NCI-H526 treated with DMSO at 0.1 percent for 48 hours (cell line): ENCODE measurements around the gene SP9.

Experiments
- DNase-seq: peaks from one replicate; lab custom pipeline; 2025; lab: John Stamatoyannopoulos, UW

The SP9 gene

DNA sequence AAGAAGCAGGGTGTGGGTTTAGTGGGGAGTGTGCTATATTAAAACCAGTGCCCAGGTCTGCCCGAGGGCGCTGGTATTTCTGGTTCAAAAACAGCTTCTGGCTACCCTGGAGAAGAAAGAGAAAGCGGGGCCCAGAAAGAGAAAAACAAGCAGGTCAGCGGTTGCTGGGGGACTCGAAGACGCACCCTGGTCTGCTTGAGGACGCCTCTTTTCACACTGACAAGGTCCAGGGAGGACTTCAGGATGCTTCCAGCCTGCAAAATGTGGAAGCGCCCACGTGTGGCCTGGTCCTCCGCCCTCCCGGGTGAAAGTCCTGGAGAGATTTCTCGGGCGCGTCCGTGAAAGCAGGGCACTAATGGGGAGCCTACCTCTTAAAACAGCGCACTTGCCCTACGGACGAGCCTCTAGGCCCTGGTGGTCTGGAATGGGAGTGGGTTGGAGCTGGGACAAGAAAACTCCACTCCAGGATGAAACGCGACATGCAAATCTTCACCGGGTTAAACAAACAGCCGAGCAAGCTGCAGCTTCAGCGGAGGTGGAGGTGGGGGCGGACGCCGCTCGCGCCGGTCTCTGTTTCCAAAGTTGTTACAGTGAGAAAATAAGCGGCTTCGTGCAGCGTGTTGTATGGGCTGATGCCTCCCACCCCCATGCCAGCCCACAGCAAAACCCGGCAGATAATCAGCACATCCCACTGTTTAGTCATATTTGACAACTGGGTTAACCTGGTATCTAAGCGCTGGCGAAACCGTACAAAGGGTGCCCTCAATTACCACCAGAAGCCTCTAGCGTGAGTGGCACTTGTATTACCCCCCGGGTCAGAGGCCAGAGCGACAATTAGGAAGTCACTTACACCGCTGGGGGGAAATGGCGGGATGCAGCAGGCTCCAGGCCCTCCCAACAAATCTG is 1.1 kb upstream of the SP9 start:
- peak; percentile 80 for DNase-seq

DNA sequence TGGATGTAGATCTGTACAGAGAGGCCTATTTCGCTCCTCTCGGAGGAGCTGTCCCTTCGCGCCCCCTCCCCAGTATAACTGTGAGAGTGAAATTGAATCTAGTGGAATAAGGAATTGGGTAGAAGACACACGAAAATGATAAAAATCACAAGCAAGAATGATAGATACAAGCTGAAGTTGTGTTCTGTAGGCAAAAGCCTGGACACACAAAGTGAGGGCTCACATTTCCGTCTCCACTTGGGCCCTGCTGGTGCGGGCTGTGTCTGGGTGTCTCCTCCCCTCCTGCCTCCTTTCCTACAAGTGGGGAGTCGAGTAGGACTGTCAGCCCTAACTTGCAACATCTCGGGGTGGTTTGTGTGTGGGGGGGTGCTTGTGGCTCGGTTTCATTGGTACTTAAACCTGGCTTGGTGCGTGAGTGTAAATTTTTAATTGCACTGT is 457 bp upstream of the SP9 start:
- no peak for DNase-seq

DNA sequence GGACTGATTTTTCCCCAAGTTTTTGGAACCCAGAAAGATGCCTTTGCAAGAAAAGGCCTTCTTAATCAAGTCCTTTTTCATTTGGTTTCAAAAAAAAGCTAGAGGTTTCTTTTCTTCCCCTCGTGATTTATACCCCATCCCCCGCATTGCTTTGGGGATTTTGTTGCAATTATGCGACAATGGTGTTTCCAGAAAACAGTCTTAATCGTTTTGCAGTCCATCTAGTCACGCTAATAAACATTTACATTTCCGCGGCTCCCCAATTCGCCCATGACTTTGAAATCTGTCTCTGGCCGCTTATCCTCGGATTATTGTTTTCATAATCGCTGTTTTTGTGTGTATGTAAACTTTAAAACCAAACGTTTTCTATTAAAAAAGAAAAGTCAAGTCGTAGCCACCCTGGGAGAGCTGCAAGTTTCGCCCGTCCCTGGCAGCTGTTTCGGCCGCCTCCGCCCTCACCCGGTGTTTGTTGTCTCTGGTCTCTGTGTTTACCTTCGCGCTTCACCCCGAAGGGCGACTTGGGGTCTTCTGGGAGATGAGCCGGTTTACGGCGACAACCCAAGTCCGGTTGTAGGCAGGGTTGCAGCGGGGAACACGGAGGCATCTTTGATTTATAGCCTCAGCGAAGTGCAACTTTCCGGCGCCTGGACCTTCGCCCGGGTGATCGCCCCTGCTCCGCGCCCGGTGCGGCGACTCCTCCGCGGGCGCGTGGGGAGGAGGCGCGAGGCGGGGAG is 667 bp downstream of the SP9 start:
- DNase-seq: no peak

DNA sequence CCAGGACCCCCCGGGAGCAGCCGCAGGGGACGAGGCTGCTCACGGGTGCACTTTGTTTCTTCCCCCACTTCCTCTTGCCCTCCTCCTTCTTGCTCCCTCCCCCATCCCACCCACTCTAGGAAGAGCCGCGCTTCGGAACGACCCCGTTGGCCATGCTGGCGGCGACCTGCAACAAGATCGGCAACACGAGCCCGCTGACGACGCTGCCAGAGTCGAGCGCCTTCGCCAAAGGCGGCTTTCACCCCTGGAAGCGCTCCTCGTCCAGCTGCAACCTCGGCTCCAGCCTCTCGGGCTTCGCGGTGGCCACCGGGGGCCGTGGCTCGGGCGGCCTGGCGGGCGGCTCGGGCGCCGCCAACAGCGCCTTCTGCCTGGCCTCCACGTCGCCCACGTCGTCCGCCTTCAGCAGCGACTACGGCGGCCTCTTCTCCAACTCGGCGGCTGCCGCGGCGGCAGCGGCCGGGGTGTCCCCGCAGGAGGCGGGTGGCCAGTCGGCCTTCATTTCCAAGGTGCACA is 1.3 kb downstream of the SP9 start:
- no peak for DNase-seq

DNA sequence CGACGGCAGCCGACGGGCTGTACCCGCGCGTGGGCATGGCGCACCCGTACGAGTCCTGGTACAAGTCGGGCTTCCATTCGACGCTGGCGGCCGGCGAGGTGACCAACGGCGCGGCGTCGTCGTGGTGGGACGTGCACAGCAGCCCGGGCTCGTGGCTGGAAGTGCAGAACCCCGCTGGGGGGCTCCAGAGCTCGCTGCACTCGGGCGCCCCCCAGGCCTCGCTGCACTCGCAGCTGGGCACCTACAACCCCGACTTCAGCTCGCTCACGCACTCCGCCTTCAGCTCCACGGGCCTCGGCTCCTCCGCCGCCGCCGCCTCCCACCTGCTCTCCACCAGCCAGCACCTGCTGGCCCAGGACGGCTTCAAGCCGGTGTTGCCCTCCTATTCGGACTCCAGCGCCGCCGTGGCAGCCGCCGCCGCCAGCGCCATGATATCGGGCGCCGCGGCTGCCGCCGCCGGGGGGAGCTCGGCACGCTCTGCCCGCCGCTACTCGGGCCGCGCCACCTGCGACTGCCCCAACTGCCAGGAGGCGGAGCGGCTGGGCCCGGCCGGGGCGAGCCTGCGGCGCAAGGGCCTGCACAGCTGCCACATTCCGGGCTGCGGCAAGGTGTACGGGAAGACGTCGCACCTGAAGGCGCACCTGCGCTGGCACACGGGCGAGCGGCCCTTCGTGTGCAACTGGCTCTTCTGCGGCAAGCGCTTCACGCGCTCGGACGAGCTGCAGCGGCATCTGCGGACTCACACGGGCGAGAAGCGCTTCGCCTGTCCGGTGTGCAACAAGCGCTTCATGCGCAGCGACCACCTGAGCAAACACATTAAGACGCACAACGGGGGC is 2.0 kb downstream of the SP9 start:
- DNase-seq: peak; percentile 62

DNA sequence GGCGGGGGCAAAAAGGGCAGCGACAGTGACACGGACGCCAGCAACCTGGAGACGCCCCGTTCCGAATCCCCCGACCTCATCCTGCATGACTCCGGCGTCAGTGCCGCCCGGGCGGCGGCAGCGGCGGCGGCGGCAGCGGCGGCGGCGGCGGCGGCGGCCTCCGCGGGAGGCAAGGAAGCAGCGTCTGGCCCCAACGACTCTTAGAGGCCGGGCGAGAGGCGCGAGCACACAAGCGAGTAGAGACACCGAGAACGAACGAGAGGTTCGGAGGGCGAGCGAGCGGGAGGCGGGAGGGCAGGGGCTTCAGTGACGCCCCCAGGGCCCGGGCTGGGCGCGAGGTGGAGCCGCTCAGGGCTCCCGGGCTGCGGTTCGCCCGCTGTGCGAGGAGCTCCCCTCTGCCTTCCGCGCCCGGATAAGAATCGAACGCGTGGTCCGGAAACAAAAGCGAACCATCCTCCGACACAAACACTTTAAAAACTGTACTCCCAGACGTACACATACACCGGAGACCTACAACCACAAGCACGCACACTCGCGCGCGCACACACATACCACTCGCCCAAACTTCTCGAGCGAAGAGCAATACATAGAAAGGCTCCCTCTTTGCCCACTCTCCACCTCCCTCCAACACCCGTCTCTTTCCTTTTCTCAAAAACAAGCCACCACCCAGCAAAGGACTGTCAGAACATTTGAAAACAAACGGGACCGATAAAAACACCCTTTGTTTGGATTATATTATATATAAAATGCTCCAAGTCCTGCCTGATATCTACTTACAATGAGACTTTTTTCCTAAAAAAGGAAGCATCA is 2.8 kb downstream of the SP9 start:
- DNase-seq: peak; percentile 38

DNA sequence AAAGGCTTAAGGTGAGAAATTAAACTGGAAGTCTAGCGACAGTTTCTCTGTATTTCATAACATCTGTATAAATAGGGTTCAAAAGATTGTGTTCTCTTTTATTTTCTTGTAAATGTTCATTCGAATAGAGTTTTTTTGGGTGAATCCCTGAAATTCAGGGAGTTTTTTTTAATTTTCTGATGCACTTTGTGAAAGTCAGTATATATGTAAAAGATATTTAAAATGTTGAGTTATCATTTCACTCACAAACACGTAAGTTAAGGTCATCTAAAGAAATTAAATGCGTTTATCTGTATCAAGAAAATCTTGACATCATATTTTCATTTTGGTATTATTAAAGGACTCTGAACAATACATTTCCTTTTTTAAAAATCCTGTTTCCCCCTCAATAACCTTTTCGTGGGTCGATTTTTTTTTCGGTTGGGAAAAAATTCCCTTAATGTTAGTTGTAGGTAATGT is 3.4 kb downstream of the SP9 start:
- DNase-seq: no peak

DNA sequence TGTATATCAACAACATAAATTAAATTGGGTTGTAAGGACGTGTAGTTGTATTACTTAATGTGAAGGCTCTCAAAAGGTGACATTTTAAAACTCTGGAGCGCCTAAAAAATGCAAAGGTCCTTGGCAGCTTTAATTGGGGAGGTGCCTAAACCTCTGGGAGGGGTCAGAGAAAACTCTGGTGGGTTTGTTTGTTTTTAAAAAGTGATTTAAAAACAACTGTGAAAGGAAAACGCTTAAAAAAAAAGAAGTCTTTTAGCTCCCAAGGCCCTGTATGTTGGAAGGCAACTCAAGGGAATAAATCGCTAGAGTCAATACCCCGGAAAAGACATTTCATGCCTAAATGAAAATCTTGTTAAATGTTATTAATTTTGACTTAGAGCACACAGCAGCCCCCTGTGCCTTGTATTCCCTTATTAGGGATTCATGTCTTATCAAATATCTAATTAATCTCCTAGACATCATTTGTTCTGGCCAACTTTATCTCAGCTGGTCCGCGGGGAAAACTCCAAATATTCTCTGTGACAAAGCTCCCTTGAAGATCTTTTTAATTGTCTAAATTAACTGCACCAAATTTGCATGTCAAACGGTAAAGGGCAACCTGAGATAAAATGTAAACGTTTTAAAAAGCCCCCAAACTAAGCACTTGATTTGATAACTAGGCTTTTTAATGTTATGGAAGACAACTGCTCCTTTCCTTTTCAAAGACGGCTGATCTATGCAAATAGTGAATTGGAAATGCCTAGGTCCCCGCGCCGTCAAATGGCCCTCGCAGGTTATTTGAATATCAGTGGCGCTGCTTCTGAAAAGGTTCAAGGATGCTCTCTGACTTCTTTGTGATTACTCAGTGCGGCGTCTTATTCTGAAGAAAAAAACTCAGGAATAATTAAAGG is 4.2 kb downstream of the SP9 start:
- peak; percentile 78 for DNase-seq

DNA sequence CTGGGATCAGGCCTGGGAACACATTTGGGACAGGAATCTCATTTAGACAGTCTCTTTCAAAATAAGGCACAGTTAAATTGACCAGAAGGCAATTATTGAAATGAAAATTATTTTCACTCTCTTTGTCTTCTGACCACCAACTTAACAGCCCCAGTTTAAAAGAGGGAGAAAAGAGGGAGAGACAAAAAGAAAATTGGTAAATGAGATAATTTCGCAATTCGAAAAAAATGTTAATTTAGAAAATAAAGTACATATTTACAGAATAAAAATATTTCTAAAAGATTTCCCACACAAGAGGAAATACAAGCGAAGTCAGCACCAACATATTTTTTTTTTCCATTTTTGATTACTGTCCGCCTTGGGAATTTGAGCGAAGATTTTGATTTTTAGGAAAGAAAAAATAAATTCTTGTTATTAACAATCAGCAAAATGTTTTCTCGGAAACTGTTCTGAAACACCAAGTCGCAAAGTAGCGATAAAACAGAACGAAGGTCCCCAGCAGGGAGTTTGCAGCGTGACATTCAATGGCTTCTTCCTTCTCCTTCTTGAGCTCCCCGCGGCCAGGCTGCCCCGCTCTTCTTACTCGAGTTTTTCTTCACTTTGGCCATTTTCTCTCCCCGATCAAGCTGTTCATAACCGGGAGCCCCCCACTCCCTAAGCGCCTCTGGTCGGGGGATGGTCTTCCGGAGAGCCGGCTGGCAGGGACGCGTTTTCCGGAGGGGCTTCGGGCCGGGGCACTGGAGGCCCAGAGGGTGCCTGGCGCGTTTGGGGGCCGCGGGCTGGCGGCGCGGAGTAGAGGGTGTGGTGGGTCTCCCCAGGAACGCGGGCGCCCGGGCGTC is 5.0 kb downstream of the SP9 start:
- no peak for DNase-seq

DNA sequence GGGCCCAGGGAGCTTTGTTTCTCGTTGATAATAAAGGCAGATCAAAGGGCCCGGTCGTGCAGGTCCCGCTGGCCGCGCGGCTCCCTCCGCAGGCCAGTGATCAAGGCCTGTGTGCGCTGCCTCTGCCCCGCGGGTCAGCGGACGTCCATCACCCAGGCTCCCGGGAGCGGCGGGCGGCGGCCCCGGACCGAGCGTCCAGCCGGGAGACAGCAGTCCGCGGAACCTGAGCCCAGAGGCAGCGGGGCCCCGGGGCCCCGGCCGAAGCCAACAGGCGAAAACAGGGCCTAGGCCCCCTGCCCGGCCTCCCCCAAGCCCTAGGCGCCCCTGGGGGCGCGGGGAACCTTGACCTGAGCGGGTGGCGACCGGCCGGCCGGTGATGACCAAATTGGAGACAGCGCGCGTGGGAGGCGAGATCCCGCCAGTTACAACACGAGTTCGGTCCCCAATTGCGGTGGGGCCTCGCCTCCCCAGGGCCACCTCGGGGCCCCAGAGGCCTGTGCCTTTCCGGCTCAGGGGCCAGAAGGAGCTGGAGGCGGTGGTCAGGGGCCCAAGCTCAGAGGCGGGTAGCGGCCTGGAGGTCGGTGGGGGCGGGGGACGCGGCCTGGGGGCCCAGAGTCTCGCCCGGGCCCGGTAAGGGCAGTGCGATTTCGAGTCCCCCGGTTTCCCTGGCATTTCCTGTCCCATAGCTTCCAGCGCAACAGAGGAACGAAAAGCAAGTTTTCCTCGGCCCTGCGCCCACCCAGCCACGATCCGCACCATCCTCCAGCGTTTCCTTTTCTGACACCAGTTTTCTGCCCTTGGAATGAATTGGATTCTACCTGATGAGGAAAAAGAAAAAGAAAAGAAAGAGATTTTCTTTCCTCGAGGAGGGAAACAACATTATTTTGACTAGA is 5.9 kb downstream of the SP9 start:
- DNase-seq: no peak

DNA sequence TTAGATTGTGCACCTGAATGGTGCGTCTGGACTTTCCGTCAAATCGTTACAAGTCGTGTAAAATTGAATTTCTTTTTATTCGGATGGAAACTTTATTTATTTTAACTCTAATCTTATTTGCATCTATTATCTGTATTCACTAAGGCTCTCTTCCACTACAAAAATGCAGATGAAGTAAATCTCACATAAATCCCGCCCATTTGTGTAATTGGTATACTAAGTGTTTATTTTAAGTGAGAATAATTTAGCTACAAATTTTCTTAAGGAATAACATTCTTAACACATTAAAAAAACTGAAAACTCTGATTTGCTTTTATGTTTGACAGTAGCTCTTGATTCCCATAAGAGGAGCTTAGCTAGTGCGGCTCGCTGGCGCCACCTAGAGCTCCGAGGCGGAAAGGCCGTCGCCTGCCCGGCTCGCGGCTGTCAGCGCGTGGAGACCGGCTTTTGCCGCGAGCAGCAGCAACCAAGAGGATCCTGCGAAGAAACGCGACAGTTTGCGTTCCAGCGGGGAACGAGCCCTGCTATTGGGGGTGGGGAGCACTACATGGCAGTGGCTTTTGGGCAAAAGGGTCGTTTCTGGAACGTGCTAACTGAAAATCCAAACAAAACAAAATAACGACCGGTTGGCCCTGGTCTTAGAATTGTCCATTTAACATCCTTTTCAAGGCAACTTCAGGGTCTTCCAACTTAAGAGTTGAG is 6.7 kb downstream of the SP9 start:
- peak; percentile 76 for DNase-seq

DNA sequence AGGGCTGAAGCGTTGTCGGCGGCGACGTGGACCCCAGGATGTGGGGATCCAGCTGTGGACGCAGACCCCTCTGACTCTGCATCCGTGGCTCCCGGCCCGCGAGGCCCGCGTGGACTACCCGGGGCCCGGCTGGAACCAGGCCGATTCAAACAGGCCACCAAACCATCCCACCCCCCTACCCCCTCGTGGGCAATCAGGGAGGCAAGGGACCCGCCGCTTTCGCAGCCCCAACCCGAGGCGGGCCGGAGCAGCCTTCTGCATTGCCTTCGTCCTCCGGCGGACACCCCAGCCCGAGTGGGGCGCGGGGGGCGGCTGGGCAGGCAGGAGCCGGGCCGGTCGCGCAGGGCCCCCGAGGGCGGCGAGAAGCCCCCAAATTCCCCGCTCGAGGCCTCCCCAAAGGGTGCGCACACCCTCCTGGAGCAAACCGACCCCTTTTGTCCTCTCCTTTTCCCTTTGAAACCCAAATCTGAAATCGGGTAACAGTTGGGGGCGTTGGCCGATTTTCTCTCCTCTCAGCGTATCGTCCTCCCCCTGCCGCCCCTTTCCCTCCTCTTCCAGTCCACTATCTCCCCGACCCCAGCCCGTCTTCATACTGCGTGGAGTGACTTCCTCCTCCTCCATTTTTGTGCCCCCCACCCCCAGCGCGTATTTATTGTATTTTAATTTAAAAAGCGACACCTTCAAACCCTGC is 7.4 kb downstream of the SP9 start:
- no peak for DNase-seq

DNA sequence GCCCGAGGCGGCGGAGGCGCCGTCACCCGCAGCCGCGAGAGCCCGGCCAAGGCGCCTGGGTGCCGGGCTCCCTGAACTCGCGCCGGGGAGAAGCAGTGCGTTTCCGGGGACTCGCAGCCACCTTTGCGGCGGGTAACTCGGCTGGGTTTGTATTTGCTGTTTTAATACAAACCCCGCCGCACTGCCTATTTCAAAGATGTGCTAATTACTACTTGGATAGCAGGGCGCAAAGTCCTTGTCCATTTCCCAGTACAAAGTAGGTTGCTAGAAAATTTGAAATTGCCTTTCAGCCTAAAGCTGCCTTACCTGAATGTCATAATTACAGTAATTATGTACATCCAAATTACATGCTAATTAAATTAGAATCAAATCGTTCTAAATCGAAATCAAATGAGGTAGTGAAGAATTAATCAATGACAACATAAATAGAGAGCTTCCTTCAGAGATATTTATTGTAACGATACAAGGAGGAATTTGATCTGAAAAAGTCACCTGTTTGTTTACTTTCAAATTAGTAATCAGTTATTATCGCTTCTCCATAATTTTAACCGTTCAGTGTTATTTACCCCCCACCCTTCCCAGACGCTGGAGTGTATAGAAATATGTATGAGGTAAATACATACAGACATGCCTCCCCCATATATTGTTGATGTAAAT is 8.1 kb downstream of the SP9 start:
- DNase-seq: no peak

DNA sequence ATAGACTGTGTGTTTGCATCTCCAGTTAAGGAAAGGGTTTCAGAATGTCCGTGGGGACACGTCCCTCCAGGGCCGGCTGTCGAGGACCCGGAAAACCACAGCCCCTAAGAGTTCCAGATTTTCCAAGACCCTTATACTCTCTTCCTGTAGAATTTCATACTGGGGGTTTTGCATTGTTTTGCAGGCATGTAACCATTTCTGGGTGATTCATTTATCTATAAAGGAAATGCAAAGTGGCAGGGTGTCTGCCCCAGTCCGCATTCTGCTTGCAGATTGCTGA is 8.5 kb downstream of the SP9 start:
- DNase-seq: peak; percentile 31

DNA sequence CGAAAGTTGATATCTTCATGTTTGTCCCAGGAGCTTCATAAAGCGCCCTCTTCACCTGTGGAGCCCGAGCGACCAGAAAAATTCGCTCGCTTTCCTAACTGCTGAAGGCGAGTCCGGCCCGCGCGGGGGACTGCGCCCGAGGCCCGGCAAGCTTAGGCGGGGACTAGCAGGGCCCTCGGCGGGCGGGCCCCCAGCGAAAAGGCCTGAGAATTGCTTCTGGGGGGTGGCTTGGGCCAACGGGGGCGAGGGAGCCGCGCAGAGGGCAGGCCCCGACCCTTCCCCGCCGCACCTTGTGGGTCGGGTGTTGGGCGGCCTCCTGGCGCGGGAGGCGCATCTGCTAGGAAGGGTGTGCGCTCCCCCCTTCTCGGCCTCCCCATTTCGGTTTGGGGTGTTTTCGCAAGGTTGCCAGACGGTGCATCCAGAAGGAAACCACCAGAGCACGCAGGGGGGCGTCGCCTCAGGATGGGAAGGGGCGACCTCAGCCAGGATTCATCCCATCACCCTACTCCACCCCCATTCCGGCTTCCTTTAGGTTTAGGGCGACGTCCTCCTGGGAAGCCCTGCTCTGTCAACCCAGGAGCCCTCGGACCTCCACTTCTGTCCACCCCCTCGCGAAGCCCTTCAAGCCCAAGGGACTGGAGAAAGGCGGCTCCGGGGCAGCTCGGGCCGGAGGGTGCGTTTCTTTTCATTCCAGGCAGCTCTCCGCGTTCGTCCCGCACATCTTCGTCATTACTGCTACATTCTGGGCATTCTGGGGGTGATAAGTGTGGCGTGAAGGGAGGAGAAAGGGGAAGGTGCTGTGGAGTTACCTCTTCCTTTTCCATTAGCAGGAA is 9.1 kb downstream of the SP9 start:
- DNase-seq: no peak
